Stimulated activated CD8-positive, alpha-beta memory T cell treated with anti-CD3 and anti-CD28 coated beads, Interleukin-2, amount 100 ng/mL, for 48 hours (primary cell): ENCODE data around the gene GRAMD2B.

ENCODE experiments used
- DNase-seq, 2 donors: peaks; one replicate each; pipeline ENCODE4 v3.0.0-alpha.2; 2020; ENCODE audit warnings: low read depth in 2 of 2

GRAMD2B gene

DNA sequence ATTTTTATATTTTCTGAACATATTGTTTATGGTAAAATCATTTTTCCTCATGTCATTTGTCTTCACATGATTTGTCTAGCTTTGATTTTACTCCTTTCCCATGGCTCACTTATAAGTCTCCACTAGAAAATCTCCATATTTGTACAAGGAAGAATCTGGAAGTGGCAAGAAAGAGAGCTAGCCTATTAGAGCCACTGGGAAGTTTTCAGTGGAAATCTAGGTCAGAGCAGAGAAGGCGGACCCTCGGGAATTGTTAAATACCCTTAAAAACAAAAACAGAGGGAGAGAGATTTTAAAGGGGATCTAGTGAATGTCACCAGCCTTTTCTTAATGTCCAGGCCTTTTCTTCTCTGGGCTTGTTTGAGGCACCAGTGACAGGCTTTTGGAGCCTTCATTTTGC lies 56.6 kb downstream of the GRAMD2B start:
- DNase-seq: no peak

DNA sequence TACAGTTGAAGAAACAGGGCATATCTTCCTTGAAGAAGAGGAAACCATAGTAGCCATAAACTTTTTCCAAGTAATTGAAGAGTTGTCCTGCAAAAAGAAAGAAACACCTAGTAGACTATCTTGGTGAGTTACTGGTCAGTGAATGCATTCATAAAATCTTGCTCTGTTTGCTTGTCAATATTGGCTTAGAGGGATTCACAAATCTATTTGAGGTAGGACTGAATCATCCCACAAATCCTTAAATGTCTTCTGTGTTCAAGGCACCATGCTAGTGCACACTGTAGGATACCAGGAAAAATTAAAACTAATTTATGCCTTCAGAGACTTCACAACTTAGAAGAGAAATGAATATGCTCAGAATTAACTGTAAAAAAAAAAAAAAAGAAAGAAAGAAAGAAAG lies 57.6 kb downstream of the GRAMD2B start:
- no peak for DNase-seq

DNA sequence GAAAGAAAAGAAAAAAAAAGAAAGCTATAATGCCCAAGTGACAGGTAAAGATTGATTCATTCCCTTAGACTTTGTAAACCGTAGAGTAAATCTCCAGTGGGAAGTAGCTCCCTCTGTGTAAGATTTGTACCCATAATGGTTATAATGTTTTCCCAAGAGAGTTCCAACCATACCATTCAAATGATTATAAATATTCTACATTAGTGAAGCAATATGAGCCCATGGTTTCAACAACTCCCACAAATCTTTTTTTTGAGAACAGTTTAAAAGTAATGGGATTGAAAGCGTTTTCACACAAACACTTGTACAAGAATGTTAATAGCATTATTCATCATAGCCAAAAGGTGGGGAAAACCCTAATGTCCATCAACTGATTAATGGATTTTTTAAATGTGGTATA lies 58.0 kb downstream of the GRAMD2B start:
- no peak for DNase-seq

DNA sequence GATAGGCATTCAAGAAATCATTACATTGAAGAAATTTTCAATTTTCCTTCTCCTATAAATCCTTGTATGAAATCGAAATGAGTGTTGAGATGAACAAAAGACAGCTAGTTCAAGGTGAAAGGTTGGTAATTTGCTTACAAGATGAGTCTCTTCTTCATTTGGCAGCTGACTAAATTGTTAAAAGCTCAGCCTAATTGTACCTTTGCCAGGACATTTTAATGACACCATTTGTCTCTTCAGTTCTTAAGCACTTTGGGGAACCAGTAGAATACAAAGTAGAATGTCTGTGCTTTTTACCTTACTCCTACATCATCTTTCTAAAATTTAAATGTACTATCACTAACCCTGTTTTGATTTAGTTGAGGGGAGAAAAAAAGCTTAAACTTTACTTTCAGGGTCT lies 59.4 kb downstream of the GRAMD2B start:
- no peak for DNase-seq

DNA sequence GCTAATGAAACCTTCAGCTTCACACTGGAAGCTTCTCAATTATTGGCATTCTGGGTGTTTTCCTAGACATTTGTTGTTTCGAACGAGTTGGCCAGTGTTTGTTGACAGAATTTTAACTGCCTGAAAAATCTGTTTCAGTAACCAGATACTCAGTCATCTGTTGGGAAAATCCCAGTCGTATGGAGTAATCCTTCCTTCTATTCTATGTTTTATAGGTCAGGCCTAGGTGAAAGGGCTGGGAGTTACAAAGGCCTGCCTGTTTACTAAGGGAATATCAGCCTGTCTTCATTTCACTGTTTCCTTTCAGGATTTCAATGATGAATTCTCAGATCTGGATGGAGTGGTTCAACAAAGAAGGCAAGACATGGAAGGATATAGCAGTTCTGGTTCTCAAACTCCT lies 59.9 kb downstream of the GRAMD2B start:
- no peak for DNase-seq

DNA sequence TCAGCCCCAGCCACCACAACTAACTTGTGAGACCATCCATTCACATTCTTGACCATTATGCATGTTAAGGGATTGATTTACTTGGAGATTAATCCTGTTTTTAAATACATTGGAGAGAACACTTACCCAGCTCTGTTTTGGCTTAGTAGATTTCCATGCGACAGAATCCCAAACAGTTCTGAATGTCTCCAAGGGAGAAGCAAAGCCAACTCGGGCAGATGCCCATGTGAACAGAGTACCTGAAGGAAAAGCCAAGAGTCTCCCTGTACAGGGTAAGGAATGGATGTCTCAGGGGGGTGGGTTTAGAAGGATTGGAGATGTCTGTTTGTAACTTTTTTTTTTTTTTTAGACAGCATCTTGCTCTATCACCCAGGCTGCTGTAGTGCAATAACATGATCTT lies 61.0 kb downstream of the GRAMD2B start:
- no peak for DNase-seq

DNA sequence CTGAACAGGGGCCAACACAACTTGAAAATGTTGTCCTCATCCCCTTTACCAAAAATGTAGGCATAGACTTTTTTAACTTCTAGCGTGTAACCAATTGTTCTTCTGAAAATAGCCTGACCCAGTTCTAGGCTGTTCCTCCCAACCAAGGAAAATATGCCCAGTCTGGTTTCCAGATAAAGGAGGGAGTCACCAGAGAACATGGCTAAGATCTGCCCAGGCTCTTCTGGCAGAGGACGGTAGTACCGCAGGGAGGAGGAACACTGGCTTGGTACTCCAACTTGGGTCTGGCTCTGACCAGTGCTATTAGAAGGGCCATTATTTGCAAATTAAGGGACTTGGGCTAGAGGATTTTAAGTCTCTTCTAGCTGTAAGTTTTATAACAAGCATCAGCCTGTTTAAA lies 63.1 kb downstream of the GRAMD2B start:
- DNase-seq: no peak

DNA sequence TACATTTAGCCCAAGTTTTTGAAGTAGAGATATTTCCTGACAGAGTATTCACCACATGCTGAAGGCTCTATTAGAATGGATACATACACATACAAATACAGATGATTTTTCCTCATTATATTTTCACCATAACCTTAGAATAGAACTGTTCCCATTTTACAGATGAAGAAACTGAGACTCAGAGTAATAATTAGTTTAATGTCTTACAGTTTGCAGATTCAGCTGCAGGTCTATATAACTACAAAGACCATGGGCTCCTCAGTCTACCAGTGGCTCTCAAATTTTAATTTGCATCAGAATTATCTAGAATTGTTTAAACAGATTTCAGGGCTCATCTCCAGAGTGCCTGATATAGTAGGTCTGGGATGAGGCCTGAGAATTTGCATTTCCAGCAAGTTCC lies 64.4 kb downstream of the GRAMD2B start:
- no peak for DNase-seq

DNA sequence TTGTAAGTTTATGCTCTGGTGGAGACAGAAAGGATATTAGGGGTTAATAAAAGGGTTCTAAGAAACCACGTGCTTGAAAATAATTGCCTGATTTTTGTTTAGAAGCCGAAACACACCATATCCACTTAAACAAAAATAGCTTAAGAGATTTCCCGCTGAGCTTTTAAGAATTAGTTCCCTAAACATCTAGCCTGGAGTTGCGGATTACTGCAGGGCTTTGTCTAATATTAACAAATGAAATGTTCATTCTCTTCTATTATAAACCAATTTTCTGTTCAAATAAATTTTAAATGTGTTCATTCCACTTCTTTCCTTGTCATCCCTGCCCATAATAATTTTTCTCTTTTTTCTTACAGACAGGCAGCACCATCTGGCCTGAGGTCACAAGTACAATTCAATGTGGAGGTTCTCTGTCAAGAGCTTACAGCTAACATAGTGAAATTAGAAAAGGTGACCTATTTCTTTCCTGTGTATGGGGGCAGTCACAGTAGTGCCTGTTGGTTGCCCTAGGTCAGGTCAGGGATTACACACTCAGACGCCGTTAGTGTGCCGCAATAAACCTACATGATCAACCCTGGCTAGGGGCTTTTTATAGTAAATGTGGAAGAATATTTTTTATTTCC lies 65.3 kb downstream of the GRAMD2B start:
- no peak for DNase-seq

DNA sequence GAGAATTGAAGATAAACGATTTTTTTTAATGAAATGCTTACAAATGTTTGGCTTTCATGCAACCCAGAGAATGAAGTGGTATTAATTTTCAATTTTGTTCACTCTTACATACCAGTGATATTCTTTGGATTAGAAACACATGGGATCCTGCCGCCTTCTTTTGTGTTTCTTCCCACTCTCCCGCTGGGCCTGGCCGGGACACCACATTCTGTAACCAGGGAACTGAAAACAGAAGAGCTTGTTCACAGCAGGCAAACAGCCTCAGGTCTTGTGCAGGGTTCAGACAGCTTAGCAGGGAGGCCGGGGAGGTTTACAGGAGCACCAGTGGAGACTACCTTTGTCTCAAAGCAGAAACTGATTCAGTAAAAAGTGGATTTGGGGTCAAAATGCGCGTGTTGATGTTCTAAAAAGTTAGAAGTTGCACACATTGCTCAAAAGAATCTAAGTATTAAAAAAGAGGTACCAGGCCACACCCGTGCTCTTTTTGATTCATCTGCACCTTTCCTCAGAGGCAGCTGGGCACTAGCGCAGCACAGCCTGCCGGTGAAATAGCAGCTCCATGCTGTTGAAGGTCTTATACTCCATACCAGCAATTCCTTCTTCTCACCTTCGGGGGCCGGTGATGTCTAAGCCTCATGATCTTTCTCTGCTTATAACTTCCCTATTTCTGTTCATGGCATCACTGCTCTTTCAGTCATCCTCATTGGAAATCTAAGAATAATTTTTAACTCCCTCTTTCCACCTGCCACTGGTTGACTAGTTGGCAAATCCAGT lies 67.1 kb downstream of the GRAMD2B start:
- no peak for DNase-seq

DNA sequence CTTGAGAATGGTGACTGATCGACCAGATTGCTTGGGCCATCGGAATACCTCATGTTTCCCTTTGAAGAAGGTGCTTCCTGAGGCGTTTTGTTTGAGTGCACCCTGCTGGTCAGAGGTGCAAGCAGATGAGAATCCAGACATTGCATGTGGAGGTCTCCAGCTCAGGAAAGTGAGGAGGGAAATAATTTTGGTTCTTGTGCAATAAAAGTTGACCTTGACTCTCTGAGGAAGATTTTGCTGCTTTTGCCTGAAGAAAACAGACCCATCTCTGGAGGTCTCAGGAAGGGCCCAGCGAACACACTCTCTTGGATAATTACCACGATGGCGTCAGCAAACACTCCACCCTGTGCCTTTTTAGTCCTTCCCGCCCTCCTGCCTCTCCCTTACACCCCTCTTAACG lies 69.7 kb downstream of the GRAMD2B start:
- no peak for DNase-seq

DNA sequence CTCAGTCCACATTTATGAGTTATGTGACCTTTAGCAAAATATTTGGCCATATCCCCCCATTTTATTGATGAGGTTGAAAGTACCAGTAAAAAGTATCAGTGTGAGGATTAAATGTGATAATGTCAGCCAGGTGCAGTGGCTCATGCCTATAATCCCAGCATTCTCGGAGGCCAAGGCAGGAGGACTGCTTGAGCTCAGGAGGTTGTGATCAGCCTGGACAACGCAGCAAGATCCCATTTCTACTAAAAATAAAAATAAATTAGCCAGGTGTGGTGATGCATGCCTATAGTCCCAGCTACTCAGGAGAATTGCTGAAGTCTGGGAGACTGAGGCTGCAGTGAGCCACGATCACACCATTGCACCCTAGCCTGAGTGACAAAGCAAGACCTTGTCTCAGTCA lies 71.2 kb downstream of the GRAMD2B start:
- DNase-seq: no peak

DNA sequence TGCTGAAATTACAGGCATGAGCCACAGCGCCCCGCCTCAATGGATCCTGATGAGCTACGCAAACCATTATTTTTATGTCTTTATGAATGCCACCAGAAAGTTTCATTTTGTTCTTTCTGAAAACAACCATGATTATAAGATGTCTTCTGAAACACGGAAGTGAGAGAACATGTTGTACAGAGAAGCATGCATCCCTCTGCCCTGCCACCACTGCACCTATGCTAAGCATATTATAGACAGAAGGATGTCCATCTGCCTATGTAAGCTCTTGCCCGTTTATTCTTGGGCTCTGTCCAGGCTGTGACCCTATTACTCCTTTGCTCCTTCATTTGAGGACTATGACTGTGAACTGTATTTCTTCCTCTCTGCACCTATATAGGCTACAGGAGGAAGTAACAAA lies 74.3 kb downstream of the GRAMD2B start:
- no peak for DNase-seq

DNA sequence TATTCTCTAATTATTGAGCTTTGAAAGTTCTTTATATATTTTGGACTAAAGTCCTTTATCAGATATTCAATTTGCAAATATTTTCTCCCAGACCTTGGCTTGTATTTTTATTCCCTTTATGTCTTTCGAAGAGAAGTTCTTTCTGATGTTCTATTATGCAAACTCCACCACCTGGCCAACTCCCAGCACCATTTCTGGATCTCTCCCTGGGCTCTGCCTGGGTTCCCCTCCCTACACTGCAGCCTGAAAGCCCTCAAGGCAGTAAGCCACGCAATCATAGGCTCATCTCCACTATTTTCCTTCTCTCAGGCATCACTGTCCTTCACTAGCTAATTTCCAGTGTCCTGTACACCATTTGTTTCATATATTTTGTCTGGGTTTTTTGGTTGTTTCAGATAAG lies 76.1 kb downstream of the GRAMD2B start:
- DNase-seq: no peak

DNA sequence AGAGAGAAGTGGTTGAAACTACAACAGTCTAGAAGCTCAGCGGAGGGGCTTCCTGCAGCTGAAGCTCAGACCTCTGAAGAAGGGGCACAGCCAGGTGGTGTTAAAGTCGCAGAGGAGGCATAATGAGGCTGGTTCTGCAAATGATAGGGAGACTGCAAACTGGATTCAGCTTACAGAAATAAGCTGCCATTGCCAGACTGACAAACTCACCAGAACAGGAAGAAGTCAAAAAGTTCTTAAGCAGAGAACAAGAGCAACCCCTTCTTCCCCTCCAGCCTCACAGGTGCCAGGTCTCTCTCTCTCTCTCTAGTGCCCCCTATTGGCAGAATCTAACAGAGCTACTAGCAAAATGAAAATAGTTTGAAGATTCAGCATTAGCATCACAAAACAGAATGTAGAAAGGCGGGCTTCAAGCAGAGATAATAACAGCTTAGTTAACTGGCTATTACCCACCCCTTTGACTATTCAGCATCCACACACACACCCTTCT lies 76.7 kb downstream of the GRAMD2B start:
- DNase-seq: no peak

DNA sequence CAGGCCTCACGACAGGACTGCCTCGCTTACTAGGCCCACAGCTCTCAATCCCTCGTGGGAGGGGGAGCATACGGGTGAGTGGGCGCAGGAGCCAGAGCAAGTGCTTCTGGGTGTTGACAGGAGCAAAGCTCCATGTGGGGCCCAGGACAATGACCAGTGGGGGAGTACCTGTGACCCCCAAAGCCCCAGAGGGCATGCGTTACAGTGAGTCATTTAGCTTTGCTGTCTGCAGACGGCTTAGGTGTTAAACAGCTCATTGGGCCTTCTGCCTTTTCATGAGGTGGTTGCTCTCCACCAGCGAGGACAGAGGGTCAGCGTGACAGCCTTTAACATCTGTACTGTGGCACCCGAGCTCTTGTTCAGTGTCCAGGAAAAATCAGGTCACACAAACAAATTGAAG lies 78.2 kb downstream of the GRAMD2B start:
- no peak for DNase-seq

DNA sequence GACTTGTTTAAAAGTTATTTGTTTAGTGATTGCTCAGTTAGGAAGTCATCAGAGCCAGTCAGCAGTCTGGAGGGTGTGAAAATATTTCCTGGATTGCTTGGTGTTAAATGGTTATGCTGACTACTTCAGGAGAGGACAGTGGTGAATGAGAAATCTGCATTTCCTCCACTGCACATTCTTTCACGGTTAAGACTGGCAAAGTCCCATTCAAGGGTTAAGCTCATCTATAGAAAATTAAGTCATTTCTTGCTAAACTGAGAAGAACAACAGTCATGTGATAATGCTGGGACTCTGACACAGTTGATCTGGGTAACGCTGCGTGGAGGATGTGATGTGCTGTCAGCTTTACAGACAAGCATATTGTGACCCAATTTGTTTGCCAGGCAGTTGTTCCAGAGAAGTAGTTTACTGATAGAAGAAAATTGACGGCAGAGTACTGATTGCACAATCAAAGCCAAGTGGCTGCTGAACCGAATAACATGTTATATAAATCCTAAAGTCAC lies 80.4 kb downstream of the GRAMD2B start:
- no peak for DNase-seq

DNA sequence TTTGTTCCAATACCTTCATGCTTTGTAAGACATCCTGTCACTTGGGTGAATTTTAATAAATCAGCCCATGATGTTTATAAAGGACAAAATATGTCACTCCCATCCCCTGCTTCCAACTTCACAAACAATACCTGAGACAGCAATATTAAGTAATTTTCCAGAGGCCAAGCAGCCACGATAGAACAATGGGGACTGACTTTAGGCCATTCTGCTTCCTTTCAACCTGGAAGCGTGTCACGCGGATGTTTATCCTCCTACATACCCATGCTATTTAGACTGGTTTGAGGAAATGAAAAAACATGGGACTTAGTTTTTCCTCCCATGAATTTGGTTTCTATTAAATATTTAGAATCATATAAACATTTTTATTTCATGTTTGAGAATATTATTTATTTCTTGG lies 82.9 kb downstream of the GRAMD2B start:
- no peak for DNase-seq

DNA sequence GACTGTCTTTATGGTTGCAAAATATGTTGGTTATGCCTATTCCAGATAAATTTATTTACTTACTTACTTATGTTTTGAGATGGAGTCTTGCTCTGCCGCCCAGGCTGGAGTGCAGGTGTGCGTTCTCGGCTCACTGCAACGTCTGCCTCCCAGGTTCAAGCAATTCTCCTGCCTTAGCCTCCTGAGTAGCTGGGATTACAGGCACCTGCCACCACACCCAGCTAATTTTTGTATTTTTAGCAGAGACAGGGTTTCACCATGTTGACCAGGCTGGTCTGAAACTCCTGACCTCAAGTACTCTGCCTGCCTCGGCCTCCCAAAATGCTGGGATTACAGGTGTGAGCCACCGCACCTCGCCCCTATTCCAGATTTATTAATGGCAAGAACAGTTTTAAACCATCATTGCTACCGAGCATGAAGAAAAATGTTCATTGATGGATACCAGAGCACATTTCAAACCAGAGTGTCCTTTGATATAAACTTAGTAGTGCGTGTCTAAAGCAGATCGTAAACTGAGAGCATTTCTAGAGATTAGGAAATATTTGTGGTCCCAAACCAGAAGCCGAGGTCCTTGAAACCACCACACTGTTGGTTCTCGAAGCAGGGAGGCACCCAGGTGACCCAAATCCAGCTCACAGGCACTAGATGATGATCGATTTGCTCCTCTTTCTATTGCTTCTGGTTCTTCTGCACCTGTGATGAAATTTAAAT lies 85.2 kb downstream of the GRAMD2B start:
- DNase-seq: no peak

DNA sequence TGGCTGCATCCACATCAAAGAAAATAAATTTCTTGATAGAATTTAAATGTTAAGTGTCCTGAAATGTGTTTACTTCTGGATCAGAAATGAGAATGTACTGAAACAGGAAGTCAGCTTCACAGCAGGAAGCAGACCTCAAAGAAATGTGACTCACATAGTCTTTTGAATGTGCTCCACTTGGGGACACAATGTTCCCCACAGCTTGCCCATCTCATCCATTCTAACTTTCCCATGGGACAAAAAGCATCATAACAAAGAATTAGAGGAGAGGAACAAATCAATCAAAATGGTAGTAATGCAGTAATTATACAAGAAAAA lies 85.7 kb downstream of the GRAMD2B start:
- no peak for DNase-seq

DNA sequence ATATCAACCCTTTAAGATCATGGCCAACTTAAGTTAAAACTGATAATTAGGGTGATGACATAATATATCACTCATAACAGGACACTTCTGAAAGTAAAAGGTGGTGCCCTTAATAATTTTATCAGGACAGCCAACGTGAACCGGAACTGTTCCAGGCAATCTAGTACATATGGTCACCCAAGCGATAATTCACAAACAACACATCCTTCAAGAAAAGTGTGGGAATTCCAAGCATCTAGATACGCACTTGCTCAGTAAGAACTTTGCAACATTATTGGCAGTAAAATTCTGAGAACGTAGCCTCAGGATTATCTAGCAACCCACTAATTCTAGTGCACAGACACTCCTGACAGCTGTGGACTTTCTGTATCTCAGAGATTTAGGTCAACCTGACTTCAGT lies 86.1 kb downstream of the GRAMD2B start:
- DNase-seq: no peak

DNA sequence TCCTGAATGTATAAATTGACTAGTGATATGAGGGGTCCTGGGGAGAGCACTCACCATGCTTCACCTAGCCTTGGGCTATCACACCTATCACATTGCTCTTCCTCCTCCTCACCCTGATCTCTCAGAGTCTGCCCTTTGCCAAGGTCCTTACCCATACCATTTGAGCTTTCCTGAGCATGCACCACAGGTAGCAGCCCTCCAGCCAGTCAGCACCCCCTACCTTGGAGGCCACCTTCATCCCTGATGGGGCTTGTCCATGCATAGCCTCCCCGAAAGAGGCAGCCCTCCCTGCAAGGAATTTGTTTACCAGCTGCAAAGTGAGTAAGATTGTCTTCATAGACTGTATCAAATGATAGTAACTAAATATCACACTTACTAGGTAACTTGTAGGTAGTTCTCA lies 88.8 kb downstream of the GRAMD2B start:
- no peak for DNase-seq

DNA sequence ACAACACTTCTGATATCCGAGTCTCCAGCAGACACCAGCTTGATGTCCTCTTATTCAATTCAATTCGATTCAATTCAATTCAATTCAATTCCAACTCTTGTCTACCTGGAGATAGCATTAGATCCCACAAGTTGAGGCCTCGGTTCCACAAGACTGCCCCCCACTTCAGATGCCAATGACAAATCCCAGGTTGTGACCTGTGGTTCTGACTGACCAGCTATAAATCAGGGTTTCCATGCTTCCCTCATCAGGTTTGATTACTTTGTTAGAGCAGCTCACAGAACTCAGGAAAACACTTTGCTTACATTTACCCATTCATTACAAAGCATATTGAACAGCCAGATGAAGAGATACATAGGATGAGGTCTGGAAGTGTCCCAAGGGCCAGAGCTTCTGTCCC lies 89.2 kb downstream of the GRAMD2B start:
- DNase-seq: no peak
